Ishikawa (cell line): ENCODE data around the gene CNTNAP2.

ENCODE experiments used
- CEBPB ChIP-seq: IDR thresholded peaks from 2 replicates; pipeline ENCODE4 v1.6.1; 2012
- CREB1 ChIP-seq: IDR thresholded peaks from 2 replicates; pipeline ENCODE4 v1.6.1; 2012; ENCODE audit warnings: low read depth
- EGR1 ChIP-seq: IDR thresholded peaks from 2 replicates; pipeline ENCODE4 v1.6.1; 2012
- EP300 ChIP-seq: IDR thresholded peaks from 2 replicates; pipeline ENCODE4 v1.6.1; 2012; ENCODE audit warnings: borderline replicate concordance
- FOXM1 ChIP-seq: IDR thresholded peaks from 2 replicates; pipeline ENCODE4 v1.6.1; 2012; ENCODE audit warnings: low read depth, borderline replicate concordance
- NFIC ChIP-seq: IDR thresholded peaks from 2 replicates; pipeline ENCODE4 v1.6.1; 2012
- RAD21 ChIP-seq: IDR thresholded peaks from 2 replicates; pipeline ENCODE4 v1.6.1; 2012; ENCODE audit warnings: low read depth
- TAF1 ChIP-seq: IDR thresholded peaks from 2 replicates; pipeline ENCODE4 v1.6.1; 2012; ENCODE audit warnings: low read depth, mild to moderate bottlenecking
- TCF12 ChIP-seq: IDR thresholded peaks from 2 replicates; pipeline ENCODE4 v1.6.1; 2012; ENCODE audit warnings: low read depth
- TEAD4 ChIP-seq: IDR thresholded peaks from 2 replicates; pipeline ENCODE4 v1.6.1; 2012
- YY1 ChIP-seq: IDR thresholded peaks from 2 replicates; pipeline ENCODE4 v1.6.1; 2012; ENCODE audit warnings: low read depth
- ZBTB7A ChIP-seq: IDR thresholded peaks from 2 replicates; pipeline ENCODE4 v1.6.1; 2012; ENCODE audit warnings: low read depth
- TF ChIP-seq, protein P1 (sequence below): IDR thresholded peaks from 2 replicates; pipeline ENCODE4 v1.6.1; 2012
- TF ChIP-seq, protein P2 (sequence below): IDR thresholded peaks from 2 replicates; pipeline ENCODE4 v1.6.1; 2012
- TF ChIP-seq, protein P3 (sequence below): IDR thresholded peaks from 2 replicates; pipeline ENCODE4 v1.6.1; 2012; ENCODE audit warnings: low read depth, mild to moderate bottlenecking

CNTNAP2 gene

DNA sequence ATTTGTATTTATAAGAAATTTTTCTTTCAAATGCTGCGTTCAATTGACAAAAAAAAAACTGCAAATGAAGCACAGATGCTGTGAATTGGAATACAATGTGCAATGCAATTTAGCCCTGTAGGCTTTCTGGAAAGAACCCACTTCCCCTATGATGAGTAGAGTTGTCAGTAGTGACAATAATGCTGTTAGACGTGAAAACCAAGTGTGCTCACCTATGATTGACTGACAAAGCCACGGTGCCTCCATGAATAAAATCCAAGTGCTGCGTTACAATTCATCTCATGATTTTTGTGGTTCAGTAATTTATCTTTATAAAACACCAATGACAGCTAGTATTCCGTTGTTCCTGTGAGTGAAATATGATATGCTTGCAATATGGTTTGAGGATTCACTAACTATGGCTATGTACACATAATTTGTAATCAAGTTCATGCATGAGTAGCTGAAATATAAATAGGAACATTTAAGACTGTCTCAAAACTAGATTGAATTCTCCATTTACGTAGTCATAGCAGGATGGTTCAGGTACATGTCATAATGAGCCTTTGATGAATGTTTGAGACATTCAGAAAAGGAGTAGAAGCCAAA, 1160.3 kb downstream of the CNTNAP2 start:
- TF ChIP-seq TEAD4: no peak
- no peak for TF ChIP-seq NFIC
- no peak for TF ChIP-seq CREB1
- TF ChIP-seq CEBPB: no peak
- TF ChIP-seq TAF1: no peak
- TF ChIP-seq ZBTB7A: no peak
- no peak for TF ChIP-seq RAD21
- TF ChIP-seq TCF12: no peak
- no peak for TF ChIP-seq EGR1
- no peak for TF ChIP-seq FOXM1

DNA sequence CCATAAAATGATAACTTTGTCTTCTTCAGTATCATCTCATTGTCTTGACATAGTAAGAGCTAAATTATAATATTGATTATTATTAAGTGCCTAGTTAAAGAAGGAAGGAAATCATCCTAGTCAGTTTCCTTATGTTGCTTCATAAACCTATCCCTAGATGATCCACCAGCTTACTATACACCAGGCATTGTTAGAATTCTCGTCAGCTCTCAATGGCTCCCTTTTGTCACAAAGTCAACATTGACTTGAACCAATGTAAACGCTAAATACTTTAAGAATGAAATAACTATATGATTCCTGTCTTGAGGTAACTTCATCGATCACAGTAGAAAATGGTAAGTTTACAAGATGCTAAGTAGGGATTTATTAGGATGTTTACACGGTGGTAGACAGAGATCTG, 1162.9 kb downstream of the CNTNAP2 start:
- TF ChIP-seq TEAD4: no peak
- TF ChIP-seq, protein P1, sequence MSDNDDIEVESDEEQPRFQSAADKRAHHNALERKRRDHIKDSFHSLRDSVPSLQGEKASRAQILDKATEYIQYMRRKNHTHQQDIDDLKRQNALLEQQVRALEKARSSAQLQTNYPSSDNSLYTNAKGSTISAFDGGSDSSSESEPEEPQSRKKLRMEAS: no peak
- TF ChIP-seq, protein P2, sequence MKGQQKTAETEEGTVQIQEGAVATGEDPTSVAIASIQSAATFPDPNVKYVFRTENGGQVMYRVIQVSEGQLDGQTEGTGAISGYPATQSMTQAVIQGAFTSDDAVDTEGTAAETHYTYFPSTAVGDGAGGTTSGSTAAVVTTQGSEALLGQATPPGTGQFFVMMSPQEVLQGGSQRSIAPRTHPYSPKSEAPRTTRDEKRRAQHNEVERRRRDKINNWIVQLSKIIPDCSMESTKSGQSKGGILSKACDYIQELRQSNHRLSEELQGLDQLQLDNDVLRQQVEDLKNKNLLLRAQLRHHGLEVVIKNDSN: no peak
- no peak for TF ChIP-seq NFIC
- no peak for TF ChIP-seq EP300
- TF ChIP-seq TCF12: no peak
- TF ChIP-seq CREB1: no peak
- TF ChIP-seq ZBTB7A: no peak
- TF ChIP-seq, protein P3, sequence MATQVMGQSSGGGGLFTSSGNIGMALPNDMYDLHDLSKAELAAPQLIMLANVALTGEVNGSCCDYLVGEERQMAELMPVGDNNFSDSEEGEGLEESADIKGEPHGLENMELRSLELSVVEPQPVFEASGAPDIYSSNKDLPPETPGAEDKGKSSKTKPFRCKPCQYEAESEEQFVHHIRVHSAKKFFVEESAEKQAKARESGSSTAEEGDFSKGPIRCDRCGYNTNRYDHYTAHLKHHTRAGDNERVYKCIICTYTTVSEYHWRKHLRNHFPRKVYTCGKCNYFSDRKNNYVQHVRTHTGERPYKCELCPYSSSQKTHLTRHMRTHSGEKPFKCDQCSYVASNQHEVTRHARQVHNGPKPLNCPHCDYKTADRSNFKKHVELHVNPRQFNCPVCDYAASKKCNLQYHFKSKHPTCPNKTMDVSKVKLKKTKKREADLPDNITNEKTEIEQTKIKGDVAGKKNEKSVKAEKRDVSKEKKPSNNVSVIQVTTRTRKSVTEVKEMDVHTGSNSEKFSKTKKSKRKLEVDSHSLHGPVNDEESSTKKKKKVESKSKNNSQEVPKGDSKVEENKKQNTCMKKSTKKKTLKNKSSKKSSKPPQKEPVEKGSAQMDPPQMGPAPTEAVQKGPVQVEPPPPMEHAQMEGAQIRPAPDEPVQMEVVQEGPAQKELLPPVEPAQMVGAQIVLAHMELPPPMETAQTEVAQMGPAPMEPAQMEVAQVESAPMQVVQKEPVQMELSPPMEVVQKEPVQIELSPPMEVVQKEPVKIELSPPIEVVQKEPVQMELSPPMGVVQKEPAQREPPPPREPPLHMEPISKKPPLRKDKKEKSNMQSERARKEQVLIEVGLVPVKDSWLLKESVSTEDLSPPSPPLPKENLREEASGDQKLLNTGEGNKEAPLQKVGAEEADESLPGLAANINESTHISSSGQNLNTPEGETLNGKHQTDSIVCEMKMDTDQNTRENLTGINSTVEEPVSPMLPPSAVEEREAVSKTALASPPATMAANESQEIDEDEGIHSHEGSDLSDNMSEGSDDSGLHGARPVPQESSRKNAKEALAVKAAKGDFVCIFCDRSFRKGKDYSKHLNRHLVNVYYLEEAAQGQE: no peak
- no peak for TF ChIP-seq CEBPB
- TF ChIP-seq RAD21: no peak
- TF ChIP-seq FOXM1: no peak
- no peak for TF ChIP-seq EGR1
- no peak for TF ChIP-seq YY1
- TF ChIP-seq TAF1: no peak

DNA sequence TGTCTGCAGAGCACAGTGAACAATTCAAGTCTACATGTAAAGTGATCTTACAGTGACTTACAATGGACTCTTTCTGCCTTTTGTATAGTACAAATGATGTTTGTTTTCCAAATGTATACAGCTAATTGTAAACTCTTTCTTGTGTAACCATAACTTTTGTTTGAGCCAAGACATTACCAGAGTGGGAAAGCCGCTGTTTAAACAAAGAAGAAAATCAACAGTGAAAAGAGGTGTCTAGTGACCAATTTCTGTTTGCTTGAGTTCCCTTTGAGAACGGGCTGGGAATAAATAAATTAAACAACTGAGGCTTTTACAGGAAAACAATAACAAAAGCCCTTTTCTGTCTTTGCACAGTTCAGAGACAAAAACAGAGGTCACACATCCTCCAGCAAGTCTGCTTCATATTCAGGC, 1163.4 kb downstream of the CNTNAP2 start:
- TF ChIP-seq TCF12 (no peak), NFIC (no peak), FOXM1 (no peak), CREB1 (no peak), EGR1 (no peak), YY1 (no peak), RAD21 (no peak), EP300 (no peak), TEAD4 (no peak), CEBPB (no peak), TAF1 (no peak), ZBTB7A (no peak)
- TF ChIP-seq, protein P3: no peak
- TF ChIP-seq, protein P2: no peak
- TF ChIP-seq, protein P1: no peak

DNA sequence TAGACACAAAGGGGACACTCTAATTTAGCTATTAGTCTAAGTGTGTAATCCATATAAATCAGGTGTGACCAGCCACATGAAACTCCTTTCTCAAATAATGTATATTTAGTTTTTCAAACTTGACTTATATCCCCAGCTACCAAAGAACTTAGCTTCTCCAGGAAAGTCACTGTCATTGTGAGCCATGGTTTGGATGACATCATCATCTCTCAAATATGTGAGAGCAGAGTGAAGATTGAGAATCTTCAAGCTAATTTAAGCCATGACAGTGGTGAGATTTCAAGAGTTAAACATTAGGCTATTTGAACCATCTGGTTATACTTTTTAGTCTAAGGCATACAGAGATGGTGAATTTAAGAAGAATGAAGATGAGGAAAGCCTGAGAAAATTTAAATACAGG, 1165.6 kb downstream of the CNTNAP2 start:
- TF ChIP-seq TEAD4 (no peak), ZBTB7A (no peak), CREB1 (no peak), TCF12 (no peak), YY1 (no peak)
- TF ChIP-seq, protein P2: no peak

DNA sequence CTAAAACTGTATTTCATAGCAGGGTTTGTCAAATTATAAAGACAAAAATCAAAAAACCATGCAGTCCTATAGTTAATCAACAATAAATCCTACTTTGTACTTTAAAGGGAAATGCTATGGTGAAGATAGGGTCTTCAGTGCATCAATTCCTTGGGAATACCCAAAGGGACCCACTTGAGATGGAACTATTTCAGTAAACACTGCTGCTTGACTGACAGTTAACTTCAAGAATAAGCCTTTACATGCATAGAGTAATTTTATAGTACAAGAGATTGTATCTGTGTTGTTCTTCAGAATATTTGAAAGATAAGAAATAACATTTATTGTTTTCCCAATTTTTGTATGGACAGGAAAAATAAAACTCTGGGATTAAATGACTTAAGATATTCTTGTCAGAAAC, 1179.6 kb downstream of the CNTNAP2 start:
- TF ChIP-seq RAD21: no peak
- TF ChIP-seq, protein P1: no peak
- TF ChIP-seq CEBPB: no peak
- no peak for TF ChIP-seq CREB1
- no peak for TF ChIP-seq TEAD4
- TF ChIP-seq TCF12: no peak
- TF ChIP-seq EP300: no peak
